Occipital lobe (tissue), 2 donors: Measurements from ENCODE around the gene PLEKHH2. TPM values are rescaled to one million over a fixed set of nuclear protein-coding genes. Genes with fewer than 3 reads are reported as not detected.
"Not testable (repeated sequence)": the region's sequence is repeated elsewhere in the genome, so short reads cannot be mapped to it uniquely, and the experiment has no call there.

Experiments used
- DNase-seq: peaks from one replicate; lab custom pipeline; 2025; lab: John Stamatoyannopoulos, UW
- total RNA-seq: library from RNA; depleted of rRNA; stranded (reverse); fragments of >200 nt; gene quantifications from one replicate; pipeline ENCODE4 v1.2.3, GENCODE V29; 2014

Gene PLEKHH2
- total RNA-seq, 1 donor from 2014 or later: 8.4 TPM

DNA sequence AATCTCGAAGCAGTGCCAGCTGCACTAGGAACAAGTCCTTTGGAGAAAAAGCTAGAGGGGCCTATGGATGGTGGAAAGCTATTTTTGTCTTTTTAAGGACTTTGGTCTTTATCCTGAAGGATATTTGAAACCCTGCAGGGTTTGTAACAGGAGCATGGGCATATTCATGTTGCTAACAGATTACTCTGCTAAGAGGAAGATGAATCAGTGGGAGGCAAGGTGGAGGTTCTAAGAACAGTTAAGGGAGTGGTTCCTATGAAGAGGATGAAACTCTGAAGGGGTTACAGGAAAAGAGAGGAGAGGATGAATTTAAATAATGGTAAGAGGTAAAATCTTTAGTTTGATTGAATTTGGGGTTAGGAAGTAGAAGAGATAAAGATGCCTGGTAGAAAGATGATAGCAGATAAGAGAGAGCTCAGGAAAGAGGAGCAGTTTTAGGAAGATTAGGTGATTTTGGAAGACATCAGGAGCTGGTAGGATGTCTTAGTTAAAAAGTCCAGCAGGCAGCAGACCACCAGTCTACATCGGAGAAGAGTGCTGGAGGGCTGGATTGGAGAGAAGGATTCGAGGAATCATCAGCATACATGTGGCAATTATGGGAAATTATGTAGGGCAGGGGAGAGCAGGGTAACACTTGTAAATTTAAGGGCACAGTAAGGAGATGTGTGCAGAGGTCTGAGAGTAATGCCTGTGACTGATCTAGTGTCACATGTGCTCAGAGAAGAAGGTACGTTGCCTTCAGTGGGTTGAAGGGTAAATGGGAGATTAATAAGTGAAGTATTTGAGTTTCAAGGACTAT lies 78.4 kb downstream of the PLEKHH2 start:
- DNase-seq: no peak

GRCh38 chr2:43717322-43717721 lies 80.3 kb downstream of the PLEKHH2 start:
- DNase-seq: no peak

DNA sequence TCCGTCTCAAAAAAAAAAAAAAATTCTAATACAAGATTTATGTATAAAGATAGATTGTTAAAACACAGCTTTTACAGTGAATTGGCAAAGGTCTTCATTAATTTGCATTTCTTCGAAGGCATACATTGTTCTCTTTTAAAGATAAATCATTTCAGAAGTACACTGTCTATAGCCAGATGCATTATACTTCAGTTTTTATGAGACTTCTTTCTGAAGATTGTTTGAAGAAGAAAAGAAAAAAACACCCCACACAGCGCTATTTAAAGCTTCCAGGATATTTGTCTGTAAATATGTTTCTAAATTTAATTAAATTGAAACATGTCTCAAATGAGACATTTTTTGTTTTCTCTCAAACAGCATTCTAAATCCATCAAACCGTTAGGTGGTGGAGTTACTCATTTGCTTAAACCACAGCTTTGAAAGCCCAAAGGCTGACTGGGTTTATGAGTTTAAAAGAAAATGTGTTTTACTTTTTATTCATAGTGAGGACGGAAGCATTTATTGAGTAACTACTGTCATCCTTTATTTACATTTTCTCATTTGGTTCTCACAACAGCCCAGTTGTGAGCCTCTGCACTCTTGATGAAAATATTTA lies 81.6 kb downstream of the PLEKHH2 start:
- no peak for DNase-seq

DNA sequence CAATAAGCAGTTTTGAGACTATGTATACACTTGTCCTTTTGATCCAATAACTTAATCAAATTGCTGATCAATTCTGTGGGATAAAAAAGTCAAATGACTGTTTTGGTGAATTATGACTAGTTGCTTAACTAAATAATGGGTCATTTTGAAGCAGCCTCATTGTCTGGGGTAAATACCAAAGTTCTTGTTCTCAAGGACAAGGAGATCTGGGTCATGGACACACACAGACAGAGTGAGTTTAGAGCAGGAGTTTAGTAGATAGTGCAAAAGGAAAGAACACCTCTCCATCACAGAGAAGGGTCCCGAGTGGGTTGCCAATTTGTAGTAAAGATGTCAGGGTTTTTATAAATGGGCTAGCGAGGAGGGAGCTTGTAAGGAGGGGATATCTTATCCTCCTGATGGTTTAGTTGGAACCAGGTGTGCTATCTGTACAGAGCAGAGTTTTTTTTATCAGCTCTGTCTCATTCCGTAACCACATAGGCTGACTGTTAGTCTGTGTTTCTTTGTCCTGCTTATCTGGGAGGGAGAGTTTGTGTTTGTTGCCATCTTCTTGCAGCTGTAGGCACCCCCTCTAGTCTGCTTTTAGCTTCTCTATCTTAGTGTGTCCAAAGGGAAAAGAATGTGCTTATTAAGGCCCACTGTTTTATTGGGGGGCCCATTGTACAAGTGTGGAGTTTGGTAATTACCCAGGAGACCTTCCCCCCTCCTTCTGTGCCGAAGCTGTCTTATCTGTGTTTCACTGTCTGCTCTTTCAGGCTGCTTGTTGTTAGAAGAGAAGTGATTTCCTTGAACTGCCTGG lies 87.9 kb downstream of the PLEKHH2 start:
- no peak for DNase-seq

GRCh38 chr2:43725711-43726246 lies 88.7 kb downstream of the PLEKHH2 start:
- DNase-seq: no peak

- not testable (repeated sequence) for DNase-seq
Measured at GRCh38 chr2:43726961-43727633, 90.0 kb downstream of the PLEKHH2 start.

DNA sequence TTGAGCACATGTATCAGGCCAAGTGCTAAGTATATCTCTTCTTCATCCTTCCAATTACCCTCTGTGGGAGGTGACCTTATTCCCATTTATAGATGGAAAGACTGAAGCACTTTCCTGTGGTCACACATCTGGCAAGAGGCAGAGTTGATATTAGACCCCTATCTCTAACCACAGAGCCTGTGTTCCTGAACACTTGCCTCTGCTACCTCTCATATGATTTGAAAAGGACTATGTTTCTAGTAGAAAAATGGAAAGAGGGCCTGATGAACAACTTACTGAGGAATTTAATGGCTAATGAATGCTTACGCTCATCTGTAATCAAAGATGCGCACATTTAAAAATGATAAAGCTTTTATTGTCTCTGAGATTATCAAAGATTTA lies 90.6 kb downstream of the PLEKHH2 start:
- DNase-seq: no peak

DNA sequence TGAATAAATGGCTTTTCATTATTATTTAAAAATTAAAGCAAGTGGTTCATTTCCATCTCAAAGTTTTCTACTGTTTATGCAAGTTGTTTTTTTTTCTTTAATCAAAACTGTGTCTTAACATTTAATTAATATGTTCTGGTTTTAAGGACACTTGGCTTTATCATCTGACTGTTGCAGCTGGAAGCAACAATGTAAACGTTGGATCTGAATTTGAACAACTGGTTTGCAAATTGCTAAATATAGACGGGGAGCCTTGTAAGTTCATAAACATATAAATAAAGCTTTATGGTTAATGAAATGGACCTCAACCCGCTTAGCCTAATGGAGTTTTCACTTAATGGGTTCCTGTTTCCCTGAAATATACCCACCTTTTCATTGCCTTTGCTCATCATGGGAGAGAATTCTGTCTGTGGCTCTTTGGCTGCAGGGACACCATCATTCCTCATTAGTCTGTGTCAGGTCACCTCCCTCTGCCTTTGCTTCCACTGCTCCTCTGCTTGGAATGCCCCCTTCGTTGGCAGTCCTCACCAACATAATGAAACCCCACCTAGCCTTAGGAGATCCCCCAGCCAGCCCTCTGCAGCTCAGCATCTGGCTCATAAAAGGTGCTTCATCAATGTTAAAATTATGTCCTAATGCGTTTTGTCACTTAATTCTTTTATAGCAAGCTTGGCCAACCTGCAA lies 92.6 kb downstream of the PLEKHH2 start:
- no peak for DNase-seq

DNA sequence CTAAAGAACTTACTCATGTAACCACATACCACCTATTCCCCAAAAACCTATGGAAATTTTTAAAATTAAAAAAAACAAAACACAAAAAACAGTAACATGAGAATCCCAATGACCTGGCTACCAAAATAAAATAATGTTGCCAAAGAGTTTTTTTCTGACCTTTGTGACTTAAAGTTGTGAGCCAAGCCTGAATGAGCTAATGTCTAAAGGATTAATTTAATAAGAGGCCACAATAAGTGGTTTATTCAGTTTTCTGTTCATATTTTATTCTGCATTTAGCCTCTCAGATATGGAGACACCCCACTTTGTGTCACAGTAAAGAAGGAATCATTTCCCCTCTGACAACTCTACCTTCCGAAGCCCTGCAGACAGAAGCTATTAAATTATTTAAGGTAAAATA lies 94.2 kb downstream of the PLEKHH2 start:
- DNase-seq: no peak

DNA sequence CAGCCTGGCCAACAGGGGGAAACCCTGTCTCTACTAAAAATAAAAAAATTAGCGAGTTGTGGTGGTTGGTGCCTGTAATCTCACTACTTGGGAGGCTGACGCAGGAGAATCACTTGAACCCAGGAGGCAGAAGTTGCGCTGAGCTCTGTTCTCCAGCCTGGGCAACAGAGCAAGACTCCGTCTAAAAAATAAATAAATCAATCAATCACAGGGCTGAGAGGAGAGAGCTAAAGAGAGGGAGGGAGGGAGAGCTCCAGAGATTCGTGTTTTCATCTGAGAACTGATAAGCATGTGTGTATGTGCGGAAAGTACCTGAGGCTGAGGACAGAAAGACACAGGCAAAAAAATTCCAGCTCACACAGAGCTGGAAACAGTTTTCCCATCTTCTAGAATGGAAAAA lies 99.6 kb downstream of the PLEKHH2 start:
- DNase-seq: no peak

DNA sequence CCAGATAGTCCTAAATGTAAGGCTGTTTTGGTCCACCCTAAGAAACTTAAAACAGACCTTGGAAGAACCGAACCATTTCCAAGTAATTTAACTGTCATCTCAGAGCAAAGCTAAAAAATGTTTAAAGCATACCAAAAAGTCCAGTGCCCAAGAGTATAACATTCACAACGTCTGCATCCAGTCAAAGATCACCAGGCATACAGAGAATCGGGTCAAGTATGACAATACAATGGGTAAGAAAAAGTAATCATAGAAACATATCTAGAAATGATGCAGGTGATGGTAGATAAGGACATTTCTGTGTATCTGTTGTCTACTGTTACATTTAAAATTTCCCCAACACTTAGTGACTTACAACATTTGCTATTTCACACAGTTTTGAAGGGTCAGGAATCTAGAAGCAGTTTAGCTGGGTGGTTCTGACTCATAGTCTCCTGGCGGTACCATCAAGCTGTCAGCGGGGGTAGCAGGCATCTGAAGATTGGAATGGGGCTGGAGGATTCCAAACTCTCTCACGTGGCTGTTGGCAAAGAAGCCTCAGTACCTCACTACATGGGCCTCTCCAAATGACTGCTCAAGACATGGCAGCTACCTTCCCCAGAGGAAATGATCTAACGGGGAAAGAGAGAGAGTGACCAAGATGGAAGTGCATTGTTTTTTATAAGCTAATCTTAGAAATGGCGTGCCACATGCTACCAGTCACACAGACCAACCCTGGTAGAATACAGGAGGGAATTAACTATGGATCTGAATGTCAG lies 100.2 kb downstream of the PLEKHH2 start:
- no peak for DNase-seq

DNA sequence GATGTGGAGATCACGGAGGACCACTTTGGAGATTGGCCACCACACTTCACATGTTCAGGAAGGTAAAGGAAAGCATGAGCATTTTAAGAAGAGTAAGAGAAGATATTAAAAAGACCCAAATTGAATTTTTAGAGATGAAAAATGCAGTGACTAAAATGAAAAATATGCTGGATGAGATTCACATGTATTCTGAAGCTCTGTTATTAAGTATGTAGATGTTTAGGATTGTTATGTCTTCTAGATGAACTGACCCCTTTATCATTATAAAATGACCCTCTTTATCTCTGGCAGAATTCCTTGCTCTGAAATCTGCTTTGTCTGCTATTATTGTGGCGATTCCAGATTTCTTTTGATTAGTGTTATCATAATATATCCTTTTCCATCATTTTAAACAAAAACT lies 100.8 kb downstream of the PLEKHH2 start:
- DNase-seq: no peak

DNA sequence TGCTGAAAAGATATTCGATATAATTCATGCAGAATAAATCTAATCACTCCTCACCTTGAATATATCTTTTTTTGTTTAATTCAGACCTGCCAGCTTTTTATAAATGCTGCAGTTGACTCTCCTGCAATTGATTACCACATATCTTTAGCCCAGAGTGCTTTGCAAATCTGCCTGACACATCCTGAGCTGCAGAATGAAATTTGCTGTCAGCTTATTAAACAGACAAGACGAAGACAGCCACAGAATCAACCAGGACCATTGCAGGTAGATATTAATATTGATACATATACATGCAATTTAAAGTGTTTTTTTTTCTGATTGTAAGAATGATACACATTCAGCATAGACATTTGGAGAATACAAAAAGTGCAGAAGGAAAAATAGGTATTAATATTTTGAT lies 101.2 kb downstream of the PLEKHH2 start:
- no peak for DNase-seq

GRCh38 chr2:43743706-43744105 lies 106.6 kb downstream of the PLEKHH2 start:
- DNase-seq: no peak

DNA sequence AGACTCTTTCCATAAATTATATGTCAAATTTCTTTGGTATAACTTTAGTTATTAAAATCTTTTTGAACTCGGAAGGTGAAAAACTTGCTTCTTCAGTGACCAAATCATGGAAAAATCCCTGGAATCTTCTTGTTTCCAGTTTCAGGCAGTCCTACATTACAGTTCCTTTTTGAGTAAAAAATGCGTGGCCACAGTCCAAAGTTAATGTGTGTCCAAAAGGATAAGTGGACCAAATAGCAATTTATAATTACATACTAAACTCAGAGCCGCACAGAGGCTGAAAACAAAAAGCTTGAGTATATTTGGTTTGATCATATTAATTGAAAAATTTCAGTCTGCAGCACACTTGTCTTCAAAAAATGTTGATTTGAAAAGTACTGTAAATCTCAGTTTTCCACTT lies 108.4 kb downstream of the PLEKHH2 start:
- no peak for DNase-seq

- no peak for DNase-seq
Measured at GRCh38 chr2:43748333-43748732, 111.3 kb downstream of the PLEKHH2 start.

GRCh38 chr2:43749583-43749982 lies 112.5 kb downstream of the PLEKHH2 start:
- no peak for DNase-seq

DNA sequence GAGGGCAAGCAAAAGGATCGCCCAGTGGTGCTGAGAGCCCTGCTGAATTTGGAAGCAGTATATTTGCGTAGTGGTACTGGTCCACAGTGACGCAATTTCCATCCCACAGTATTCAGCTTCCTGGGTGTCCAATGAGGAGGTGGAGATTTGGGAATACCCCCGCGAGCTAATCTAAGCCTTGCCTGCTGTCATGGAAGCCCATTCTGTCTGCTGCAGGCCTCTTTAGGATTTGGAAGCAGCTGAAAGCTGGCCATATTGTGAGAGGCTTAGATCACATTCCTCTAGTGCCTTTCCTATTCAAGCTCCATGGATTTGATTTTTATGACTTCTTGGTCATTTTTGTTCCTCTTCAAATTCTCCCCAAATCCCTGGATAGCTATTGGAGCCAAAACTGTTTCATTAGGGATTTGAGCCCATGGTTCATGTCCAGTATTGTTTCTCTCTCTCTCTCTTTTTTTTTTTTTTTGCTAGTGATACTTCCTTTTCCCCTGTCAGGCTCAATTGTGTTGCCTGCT lies 114.5 kb downstream of the PLEKHH2 start:
- DNase-seq: no peak

GRCh38 chr2:43752302-43752701 lies 115.2 kb downstream of the PLEKHH2 start:
- no peak for DNase-seq

DNA sequence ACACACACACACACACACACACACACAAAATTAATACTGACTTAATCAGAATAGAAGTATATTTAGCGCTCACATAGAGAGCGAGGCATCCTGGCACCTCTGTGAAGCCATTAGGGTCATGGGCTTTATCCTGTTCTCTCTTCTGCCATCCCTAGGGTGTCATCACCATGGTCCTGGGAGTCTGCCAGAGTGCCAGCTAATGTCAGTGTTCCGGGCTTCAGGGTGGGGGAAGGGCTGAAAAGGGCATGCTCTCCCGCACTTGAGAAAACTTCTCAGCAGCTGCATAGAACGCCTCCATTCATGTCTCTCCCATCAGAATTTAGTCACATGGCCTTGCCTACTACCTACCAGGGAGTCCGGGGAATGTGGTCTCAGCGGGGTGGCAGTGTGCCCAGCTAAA lies 117.1 kb downstream of the PLEKHH2 start:
- DNase-seq: no peak
